Endothelial cell of umbilical vein (primary cell): ENCODE measurements around the gene COCH.

ENCODE experiments used
- CTCF ChIP-seq, 2 donors: IDR thresholded peaks; 1 replicate in 1 of 2; 2 replicates in 1 of 2; pipeline ENCODE4 v1.5.1; 2011; ENCODE audit warnings: low read length in 2 of 2, mild to moderate bottlenecking in 2 of 2, moderate library complexity in 2 of 2, control low read depth in 1 of 2, inconsistent platforms in 1 of 2, low read depth in 1 of 2; ENCODE audit not compliant: insufficient read depth in 1 of 2; ENCODE audit errors: extremely low read depth in 1 of 2
- EZH2 ChIP-seq: IDR thresholded peaks from 2 replicates; pipeline ENCODE4 v1.6.1; 2012; ENCODE audit warnings: borderline replicate concordance, low read depth, mild to moderate bottlenecking, moderate library complexity, low read length, inconsistent platforms; ENCODE audit not compliant: severe bottlenecking
- MYC ChIP-seq: IDR thresholded peaks from one replicate; pipeline ENCODE4 v1.6.1; 2011; ENCODE audit warnings: mild to moderate bottlenecking, low read depth, low read length

- TF ChIP-seq MYC (no peak), CTCF (IDR thresholded peaks at IDR 0.05; ENCODE audit: extremely low read depth in 1 of 2, insufficient read depth in 1 of 2, low read depth in 1 of 2, low read length in 2 of 2) (no peak), EZH2 (no peak)
Observed at GRCh38 chr14:30876692-30877091, 2.3 kb downstream of the COCH start.
